HL-60 (cell line): ENCODE data around the gene MED26.

Experiments
- CTCF ChIP-seq: IDR thresholded peaks from one replicate; pipeline ENCODE4 v1.5.1; 2011; ENCODE audit warnings: low read length, control low read depth, inconsistent platforms; ENCODE audit not compliant: insufficient read depth
- GABPA ChIP-seq: IDR thresholded peaks from 2 replicates; pipeline ENCODE4 v1.6.1; 2012; ENCODE audit warnings: low read depth
- POLR2AphosphoS5 ChIP-seq: IDR thresholded peaks from 2 replicates; pipeline ENCODE4 v1.6.1; 2012; ENCODE audit warnings: low read depth
- REST ChIP-seq: IDR thresholded peaks from 2 replicates; pipeline ENCODE4 v1.6.1; 2012; ENCODE audit warnings: low read depth; ENCODE audit not compliant: insufficient replicate concordance

- no peak for TF ChIP-seq CTCF
- no peak for TF ChIP-seq POLR2AphosphoS5
- TF ChIP-seq REST, result no peak
- TF ChIP-seq GABPA, result no peak
Observed at GRCh38 chr19:16619457-16619856, 8.5 kb downstream of the MED26 start.
